Karpas-422 (cell line): ENCODE data around the gene CRNKL1. TPM values are rescaled to one million over a fixed set of nuclear protein-coding genes. Genes with fewer than 3 reads are reported as not detected.

Source experiments
- DNase-seq: peaks from one replicate; pipeline ENCODE4 v3.0.0-alpha.2; 2015
- H2AFZ ChIP-seq: fragments of 200-600 bp; sonication (generic); 2 replicates; pipeline ENCODE4 v1.6.1; 2014; ENCODE audit warnings: antibody characterized with exemption, low read length, mixed read lengths
- H3K27ac ChIP-seq: fragments of 200-600 bp; sonication (generic); 2 replicates; pipeline ENCODE4 v1.5.1; 2014; ENCODE audit warnings: mild to moderate bottlenecking, low read length, moderate library complexity
- H3K27me3 ChIP-seq: fragments of 200-600 bp; sonication (generic); 2 replicates; pipeline ENCODE4 v1.6.1; 2014; ENCODE audit warnings: low read length, mixed read lengths
- H3K36me3 ChIP-seq: fragments of 200-600 bp; sonication (generic); 2 replicates; pipeline ENCODE4 v1.6.1; 2014; ENCODE audit warnings: low read length, mixed read lengths; ENCODE audit not compliant: insufficient read depth
- H3K4me1 ChIP-seq: fragments of 200-600 bp; sonication (generic); 2 replicates; pipeline ENCODE4 v1.6.1; 2014; ENCODE audit warnings: mild to moderate bottlenecking, low read length, mixed read lengths
- H3K4me2 ChIP-seq: fragments of 200-600 bp; sonication (generic); 2 replicates; pipeline ENCODE4 v1.6.1; 2014; ENCODE audit warnings: low read length, low read depth, mild to moderate bottlenecking; ENCODE audit not compliant: poor library complexity, severe bottlenecking
- H3K4me3 ChIP-seq: fragments of 200-600 bp; sonication (generic); 2 replicates; pipeline ENCODE4 v1.5.1; 2014; ENCODE audit warnings: mild to moderate bottlenecking, antibody characterized with exemption, low read length, mixed read lengths
- H3K79me2 ChIP-seq: fragments of 200-600 bp; sonication (generic); 2 replicates; pipeline ENCODE4 v1.6.1; 2014; ENCODE audit warnings: mild to moderate bottlenecking, low read length, mixed read lengths
- H3K9ac ChIP-seq: fragments of 200-600 bp; sonication (generic); 2 replicates; pipeline ENCODE4 v1.6.0; 2014; ENCODE audit warnings: low read length
- H3K9me2 ChIP-seq: fragments of 200-600 bp; sonication (generic), shearing (Covaris generic); replicated peaks from 2 replicates; pipeline ENCODE4 v1.6.0; 2014; ENCODE audit warnings: mild to moderate bottlenecking, low read length, moderate library complexity; ENCODE audit not compliant: insufficient read depth
- H3K9me3 ChIP-seq: fragments of 300-700, 200-600 bp; sonication (generic); 2 replicates; pipeline ENCODE4 v1.6.1; 2014; ENCODE audit warnings: low read length, mixed read lengths
- H4K20me1 ChIP-seq: fragments of 200-600 bp; sonication (generic); 2 replicates; pipeline ENCODE4 v1.6.1; 2014; ENCODE audit warnings: mild to moderate bottlenecking, antibody characterized with exemption, low read length, low read depth; ENCODE audit not compliant: insufficient read depth
- total RNA-seq: library from RNA; depleted of rRNA; stranded (reverse); fragments of >200 nt; shearing (Covaris generic); gene quantifications from 2 replicates; pipeline ENCODE4 v1.2.3, GENCODE V29; 2014; ENCODE audit warnings: low replicate concordance

The CRNKL1 gene
- total RNA-seq, 1 experiment from 2014 or later = 18.4 TPM

GRCh38 chr20:20073801-20074371 is 21.6 kb upstream of the CRNKL1 start:
- H3K9ac ChIP-seq = no peak overlapping the region
- H3K9me3 ChIP-seq = no peaks in the 10 kb centered on the region

GRCh38 chr20:20070871-20071726 is 18.8 kb upstream of the CRNKL1 start:
- Histone ChIP-seq H3K4me2 (no peak overlapping the region), H2AFZ (no peak overlapping the region), H3K27ac (no peak overlapping the region), H3K79me2 (no peaks in the 10 kb centered on the region), H3K9me2 (no peaks in the 10 kb centered on the region), H3K9ac (no peak overlapping the region), H3K4me3 (no peak overlapping the region), H3K9me3 (no peaks in the 10 kb centered on the region), H3K4me1 (no peaks in the 10 kb centered on the region), H4K20me1 (no peaks in the 10 kb centered on the region), H3K36me3 (no peaks in the 10 kb centered on the region), H3K27me3 (no peaks in the 10 kb centered on the region)
- DNase-seq = no peak

More at GRCh38 chr20:20073801-20074371, 21.6 kb upstream of the CRNKL1 start:
- no peaks in the 10 kb centered on the region for H3K9me2 ChIP-seq
- H3K27ac ChIP-seq = no peak overlapping the region
- H3K79me2 ChIP-seq = no peaks in the 10 kb centered on the region
- H3K36me3 ChIP-seq = no peaks in the 10 kb centered on the region
- H2AFZ ChIP-seq = no peak overlapping the region
- no peaks in the 10 kb centered on the region for H4K20me1 ChIP-seq
- no peaks in the 10 kb centered on the region for H3K27me3 ChIP-seq
- H3K4me1 ChIP-seq = no peaks in the 10 kb centered on the region
- DNase-seq = no peak
- H3K4me3 ChIP-seq = no peak overlapping the region
- H3K4me2 ChIP-seq = no peak overlapping the region

DNA sequence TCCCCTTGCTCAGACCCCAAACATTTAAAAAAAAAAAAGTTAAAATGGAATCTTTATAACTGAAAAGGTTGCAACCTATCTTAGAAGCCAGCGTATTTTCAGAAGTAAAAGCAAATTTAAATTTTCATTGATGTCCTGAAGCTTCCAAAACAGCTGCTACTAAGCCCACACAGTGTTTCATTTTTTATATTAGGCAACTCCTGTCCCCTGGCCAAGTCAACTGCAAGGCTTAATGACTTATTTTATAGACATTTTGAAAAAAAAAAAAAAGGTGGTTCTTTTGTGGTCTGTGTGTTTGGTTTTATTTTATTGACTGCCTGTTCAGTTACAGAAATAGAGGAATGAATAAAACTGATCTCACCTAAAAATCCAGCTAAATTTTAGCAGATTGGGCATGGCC is 13.1 kb upstream of the CRNKL1 start:
- no peak for DNase-seq
- no peak overlapping the region for H2AFZ ChIP-seq
- no peaks in the 10 kb centered on the region for H3K9me3 ChIP-seq
- no peak overlapping the region for H3K27ac ChIP-seq
- H3K4me1 ChIP-seq = peaks cover 3% of the 10 kb centered on the region
- H3K4me3 ChIP-seq = no peak overlapping the region
- no peaks in the 10 kb centered on the region for H3K79me2 ChIP-seq
- H3K27me3 ChIP-seq = no peaks in the 10 kb centered on the region
- no peaks in the 10 kb centered on the region for H4K20me1 ChIP-seq
- H3K36me3 ChIP-seq = no peaks in the 10 kb centered on the region
- H3K9ac ChIP-seq = no peak overlapping the region
- H3K4me2 ChIP-seq = no peak overlapping the region
- H3K9me2 ChIP-seq = no peaks in the 10 kb centered on the region

DNA sequence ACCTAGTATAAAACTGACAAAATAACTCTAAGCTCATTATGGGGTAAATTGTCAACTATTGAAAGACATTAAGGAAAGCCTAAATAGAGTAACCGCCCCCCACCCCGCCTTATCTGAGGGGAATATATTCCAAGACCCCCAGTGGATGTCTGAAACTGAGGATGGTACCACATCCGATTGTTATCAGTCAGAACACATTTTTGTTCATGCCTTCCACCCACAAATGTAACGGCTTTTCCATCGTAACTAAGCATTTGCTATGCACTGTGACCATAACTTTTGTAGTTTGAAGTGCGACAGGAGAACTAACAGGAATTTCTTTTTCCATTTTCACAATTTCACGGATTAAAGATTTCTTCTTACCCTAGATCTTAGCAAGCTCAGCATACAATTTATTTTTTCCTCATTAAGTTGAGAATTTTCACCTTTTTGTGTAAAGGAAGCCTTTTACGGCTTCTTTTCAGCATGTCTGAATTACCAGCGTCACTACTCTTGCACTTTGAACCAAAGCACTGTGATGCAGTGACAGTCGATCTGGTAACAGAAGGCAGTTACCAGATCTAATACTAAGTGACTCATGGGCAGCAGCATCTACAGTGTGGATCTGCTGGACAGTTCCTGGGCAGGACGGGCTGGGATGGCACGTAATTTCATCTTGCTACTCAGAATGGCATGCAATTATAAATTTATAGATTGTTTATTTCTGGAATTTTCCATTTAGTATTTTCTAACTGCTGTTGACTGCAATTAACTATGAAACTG is 11.9 kb upstream of the CRNKL1 start:
- Histone ChIP-seq H3K4me1 (peaks cover 3% of the 10 kb centered on the region), H3K27ac (no peak overlapping the region), H3K79me2 (no peaks in the 10 kb centered on the region), H3K4me2 (no peak overlapping the region), H3K9me3 (no peaks in the 10 kb centered on the region), H3K4me3 (no peak overlapping the region), H3K9ac (no peak overlapping the region), H4K20me1 (no peaks in the 10 kb centered on the region), H3K9me2 (no peaks in the 10 kb centered on the region), H3K27me3 (no peaks in the 10 kb centered on the region), H2AFZ (no peak overlapping the region), H3K36me3 (no peaks in the 10 kb centered on the region)
- no peak for DNase-seq

- Histone ChIP-seq H3K4me2 (no peak overlapping the region), H3K27me3 (no peaks in the 10 kb centered on the region), H2AFZ (no peak overlapping the region), H3K27ac (no peak overlapping the region), H3K4me1 (no peaks in the 10 kb centered on the region), H3K79me2 (no peaks in the 10 kb centered on the region), H4K20me1 (no peaks in the 10 kb centered on the region), H3K9ac (no peak overlapping the region), H3K4me3 (no peak overlapping the region), H3K9me3 (no peaks in the 10 kb centered on the region), H3K36me3 (no peaks in the 10 kb centered on the region), H3K9me2 (no peaks in the 10 kb centered on the region)
- no peak for DNase-seq
Measured at GRCh38 chr20:20060234-20060998, 8.2 kb upstream of the CRNKL1 start.

DNA sequence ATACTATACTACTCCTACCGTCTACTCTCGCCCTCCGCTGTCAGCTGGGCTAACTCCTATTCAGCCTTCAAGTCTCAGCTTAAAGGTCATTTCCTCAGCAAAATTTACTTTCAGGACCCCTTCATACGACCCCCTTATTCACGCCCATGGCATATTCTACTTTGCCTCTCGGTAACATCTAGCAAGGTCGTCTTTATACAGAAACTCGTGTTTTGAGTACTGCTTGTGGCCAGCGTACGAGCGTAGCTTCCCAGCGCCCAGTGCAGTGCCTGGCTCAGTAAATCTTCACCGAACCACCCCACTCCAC is 546 bp downstream of the CRNKL1 start:
- H3K79me2 ChIP-seq = peaks cover 23% of the 10 kb centered on the region
- no peak overlapping the region for H3K27ac ChIP-seq
- H3K4me3 ChIP-seq = peak overlapping the region; percentile 92
- no peak for DNase-seq
- no peaks in the 10 kb centered on the region for H3K27me3 ChIP-seq
- H3K4me2 ChIP-seq = peak overlapping the region; percentile 82
- H3K36me3 ChIP-seq = peaks cover 25% of the 10 kb centered on the region; the same call in 1 of the 2 replicates
- H3K4me1 ChIP-seq = peaks cover 18% of the 10 kb centered on the region
- no peak overlapping the region for H2AFZ ChIP-seq
- no peaks in the 10 kb centered on the region for H3K9me2 ChIP-seq
- no peaks in the 10 kb centered on the region for H3K9me3 ChIP-seq
- peak overlapping the region; percentile 88 for H3K9ac ChIP-seq
- no peaks in the 10 kb centered on the region; the same call in 1 of the 2 replicates for H4K20me1 ChIP-seq

GRCh38 chr20:20039752-20040387 is 12.4 kb downstream of the CRNKL1 start:
- Histone ChIP-seq H3K36me3 (peaks cover 61% of the 10 kb centered on the region), H3K4me1 (no peaks in the 10 kb centered on the region), H3K79me2 (no peaks in the 10 kb centered on the region), H3K27me3 (no peaks in the 10 kb centered on the region), H3K9me3 (no peaks in the 10 kb centered on the region), H3K9ac (no peak overlapping the region), H3K27ac (no peak overlapping the region), H3K4me3 (no peak overlapping the region), H4K20me1 (no peaks in the 10 kb centered on the region), H3K4me2 (no peak overlapping the region), H2AFZ (no peak overlapping the region), H3K9me2 (no peaks in the 10 kb centered on the region)
- DNase-seq = no peak
